Stimulated activated CD4-positive, alpha-beta T cell treated with anti-CD3 and anti-CD28 coated beads, Interleukin-1b, Interleukin-23, amount 100 ng/mL, for 48 hours (primary cell): ENCODE results near the gene PUS7.
"Not testable (repeated sequence)": the region's sequence is repeated elsewhere in the genome, so short reads cannot be mapped to it uniquely, and the experiment has no call there.

ENCODE experiments used
- DNase-seq: peaks from one replicate; pipeline ENCODE4 v3.0.0-alpha.2; 2020

PUS7 gene

DNA sequence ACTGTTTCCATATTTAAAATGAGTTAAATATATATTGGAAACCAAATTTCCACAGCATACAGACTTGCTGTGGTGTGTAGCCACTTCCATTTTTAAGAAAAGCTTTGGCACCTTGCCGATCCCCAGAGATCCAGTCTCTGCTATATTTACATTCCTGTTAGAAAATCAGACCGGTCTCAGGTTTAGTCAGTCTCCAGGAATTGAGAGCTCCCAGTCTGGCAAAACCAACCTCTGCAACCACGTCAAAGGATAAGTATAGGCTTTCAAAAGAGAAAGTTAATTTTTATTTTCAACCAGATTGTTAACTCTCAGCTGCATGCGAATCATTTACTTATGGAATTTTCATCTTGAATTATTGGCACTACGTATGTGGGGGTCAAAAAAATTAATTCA is 28.2 kb downstream of the PUS7 start:
- no peak for DNase-seq

DNA sequence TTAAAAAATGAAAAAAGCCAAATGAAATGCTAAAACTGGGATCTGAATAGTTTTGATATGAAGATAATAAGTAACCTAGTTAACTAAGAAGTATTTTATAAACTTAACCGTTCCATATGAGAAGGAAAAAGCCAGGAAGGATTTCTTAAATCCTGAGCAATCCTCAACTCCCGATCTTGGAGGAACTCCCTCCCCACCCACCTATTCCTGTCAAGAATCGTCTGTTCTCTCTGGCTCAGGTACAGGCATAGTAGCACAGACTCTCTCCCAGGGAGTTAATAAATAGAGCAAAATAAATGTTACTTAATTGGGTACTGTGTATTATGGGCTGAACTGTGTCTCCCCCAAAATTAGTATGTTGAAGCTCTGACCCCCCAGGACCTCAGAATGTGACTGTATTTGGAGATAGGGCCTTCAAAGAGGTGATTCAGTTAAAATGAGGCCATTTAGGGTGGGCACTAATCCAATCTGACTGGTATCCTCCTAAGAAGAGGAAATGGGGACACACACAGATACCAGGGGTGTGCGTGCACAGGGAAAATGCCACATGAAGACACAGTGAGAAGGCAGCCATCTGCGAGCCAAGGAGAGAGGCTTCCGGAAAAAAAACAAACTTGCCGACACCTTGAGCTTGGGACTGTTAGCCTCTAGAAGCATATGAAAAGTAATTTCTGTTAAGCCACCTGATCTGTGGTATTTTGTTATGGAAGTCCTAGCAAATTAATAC is 28.7 kb downstream of the PUS7 start:
- no peak for DNase-seq

DNA sequence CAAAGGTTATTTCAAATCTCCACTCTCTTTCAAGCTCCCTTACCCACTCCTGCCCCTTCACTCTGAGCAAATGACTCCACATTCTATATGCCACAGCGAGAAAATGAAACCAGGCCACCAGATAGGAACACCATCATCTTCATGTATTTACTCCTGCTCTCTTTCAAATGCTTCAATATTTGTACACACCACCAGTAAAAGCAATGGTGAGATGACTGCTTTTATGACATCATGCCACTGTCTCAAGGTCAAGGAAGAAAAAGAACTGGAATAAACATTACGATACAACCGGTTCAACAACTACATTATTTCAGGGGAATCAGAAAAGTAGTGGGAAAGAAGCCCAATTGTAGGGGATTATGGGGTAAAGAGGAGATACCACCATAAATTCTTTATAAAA is 32.7 kb downstream of the PUS7 start:
- DNase-seq = no peak

- no peak for DNase-seq
Measured at GRCh38 chr7:105487579-105488571, 34.2 kb downstream of the PUS7 start.

DNA sequence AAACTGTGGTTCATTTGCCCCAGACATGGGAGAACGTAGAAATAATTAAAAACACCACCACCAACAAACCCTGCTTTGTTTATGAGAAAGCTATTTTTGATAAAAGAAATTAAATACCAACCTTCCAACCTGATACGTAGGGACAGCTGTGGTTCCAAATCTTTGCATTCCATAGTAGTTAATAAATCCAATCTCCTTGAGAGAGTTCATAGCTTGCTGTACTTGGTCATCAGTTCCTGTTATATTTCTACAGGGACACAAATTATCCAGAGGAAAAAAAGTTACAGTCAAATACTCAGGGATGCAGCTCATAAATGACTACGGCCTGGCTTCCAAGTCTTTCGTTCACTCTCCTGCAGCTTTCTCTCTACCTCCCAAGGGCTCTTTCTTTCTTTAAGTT is 41.1 kb downstream of the PUS7 start:
- DNase-seq = no peak

- no peak for DNase-seq
Measured at GRCh38 chr7:105478606-105479005, 43.5 kb downstream of the PUS7 start.

DNA sequence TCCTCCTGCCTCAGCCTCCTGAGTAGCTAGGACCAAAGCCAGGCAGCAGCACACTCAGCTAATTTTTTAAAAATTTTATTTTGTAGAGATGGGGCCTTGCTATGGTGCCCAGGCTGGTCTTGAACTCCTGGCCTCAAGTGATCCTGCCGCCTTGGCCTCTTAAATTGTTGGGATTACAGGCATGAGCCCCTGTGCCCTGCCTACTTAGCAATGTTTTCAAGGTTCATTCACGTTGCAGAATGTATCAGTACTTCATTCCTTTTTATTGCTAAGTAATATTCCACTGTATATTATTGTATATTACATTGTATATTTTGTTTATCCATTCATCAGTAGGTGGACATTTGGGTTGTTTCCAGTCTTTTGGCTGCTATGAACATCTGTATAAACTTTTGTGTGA is 44.2 kb downstream of the PUS7 start:
- no peak for DNase-seq

DNA sequence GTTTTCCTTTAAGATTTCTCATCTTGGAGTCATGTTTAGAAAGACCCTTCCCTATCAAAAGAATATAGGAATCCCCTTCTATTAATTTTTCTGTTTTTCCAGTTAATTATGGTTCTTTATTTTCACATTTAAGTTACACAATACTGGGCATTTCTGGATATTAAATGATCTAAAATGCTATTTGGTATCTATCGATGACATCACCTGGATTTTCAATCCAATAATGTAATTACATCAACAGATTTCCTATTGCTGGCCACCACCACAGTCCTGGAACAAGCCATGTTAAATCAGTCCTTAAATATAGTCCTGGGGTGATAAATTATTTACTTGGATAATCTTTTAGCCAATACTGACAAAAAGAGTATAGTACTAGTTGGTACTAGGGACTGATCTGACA is 48.0 kb downstream of the PUS7 start:
- no peak for DNase-seq

GRCh38 chr7:105473163-105473562 is 48.9 kb downstream of the PUS7 start:
- DNase-seq = no peak

DNA sequence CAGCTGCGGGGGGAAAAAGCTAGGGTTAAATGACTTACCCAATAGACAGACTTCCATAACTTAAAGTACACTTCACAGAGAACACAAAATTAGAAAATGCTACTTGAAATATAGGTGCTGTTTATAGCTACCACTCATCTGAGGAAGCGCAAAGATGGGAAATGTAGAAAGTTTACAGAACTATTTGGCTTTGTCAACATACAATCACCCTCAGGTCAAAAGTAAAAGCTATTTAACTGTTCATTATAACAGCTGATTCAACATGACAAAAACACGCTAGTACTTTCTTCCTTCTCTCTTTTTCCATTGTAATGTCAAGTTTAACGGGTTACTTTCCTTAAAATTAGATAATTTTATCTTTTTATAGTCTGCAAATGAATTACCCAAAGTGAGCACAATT is 51.2 kb downstream of the PUS7 start:
- DNase-seq = no peak

- DNase-seq = no peak
Measured at GRCh38 chr7:105470090-105470489, 52.0 kb downstream of the PUS7 start.

DNA sequence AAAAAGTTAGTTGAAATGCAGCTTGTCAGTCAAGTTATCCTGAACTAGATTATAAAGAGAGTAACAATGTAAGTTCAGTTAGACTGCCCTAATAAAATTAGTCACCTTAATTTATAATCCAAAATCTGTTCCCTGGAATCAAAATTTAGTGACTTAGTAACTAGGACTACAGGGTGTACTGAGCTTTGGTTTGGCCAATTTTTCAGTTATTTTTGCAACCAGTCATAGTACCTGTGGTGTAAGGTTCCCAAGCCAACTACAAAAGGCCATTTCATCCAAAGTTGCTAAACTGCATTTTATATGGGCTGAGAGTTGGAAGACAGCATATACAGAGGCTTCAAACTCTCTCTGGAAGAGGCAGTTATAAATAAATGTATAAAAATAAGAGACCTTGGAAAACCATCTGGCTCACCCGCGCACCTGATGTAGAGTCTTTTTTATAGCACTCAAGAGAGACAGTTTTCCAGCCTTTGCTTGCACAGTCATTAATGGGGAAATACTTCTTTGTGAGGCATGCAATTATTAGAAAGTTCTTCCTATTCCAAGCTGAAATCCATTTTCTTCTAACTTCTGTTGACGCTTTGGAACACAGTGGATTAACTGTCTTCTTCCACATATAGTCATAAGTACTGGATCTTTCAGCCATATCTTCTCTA is 59.2 kb downstream of the PUS7 start:
- no peak for DNase-seq

DNA sequence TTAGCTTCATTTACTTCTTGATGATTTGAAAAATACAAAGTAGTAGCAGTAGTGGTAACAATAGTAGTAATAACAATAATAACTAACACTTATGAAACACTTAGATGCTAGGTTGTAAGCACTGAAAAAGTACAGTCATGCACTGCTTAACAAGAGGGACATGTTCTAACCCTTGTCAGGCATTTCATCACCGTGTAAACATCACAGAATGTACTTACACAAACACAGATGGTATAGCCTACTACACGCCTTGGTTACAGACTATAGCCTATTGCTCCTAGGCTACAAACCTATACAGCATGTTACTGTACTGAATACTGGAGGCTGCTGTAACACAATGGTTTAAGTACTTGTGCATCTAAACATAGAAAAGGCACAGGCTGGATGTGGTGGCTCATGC is 60.6 kb downstream of the PUS7 start:
- DNase-seq = no peak

GRCh38 chr7:105457619-105458225 is 64.3 kb downstream of the PUS7 start:
- no peak for DNase-seq

- no peak for DNase-seq
Measured at GRCh38 chr7:105454921-105455320, 67.2 kb downstream of the PUS7 start.

- no peak for DNase-seq
Measured at GRCh38 chr7:105454095-105454747, 67.8 kb downstream of the PUS7 start.

GRCh38 chr7:105452085-105452484 is 70.0 kb downstream of the PUS7 start:
- no peak for DNase-seq

- not testable (repeated sequence) for DNase-seq
Measured at GRCh38 chr7:105450870-105451269, 71.2 kb downstream of the PUS7 start.

DNA sequence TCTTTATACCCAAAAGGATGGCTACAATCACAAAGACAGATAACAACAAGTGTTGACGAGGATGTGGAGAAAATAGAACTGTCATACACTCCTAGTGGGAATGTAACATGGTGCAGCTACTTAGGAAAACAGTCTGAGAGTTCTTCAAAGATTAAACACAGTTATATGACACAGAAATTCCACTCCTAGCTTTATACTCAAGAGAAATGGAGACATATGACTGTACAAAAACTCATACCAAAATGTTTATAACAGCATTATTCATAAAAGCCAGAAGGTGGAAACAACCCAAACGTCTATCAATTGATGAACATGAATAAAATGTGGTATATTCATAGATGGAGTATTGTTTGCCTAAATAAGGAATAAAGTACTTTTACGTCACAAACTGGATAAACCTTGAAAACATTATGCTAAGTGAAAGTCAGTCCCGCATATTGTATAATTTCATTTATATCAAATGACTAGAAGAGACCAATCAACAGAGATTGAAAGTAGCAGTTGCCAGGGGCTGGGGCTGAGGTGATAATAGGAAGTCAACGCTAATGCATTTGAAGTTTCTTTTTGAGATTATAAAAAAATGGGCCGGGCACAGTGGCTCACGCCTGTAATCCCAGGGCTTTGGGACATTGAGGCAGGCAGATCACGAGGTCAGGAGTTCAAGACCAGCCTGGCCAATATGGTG is 71.8 kb downstream of the PUS7 start:
- DNase-seq = peak; percentile 5

- no peak for DNase-seq
Measured at GRCh38 chr7:105448181-105448580, 73.9 kb downstream of the PUS7 start.

DNA sequence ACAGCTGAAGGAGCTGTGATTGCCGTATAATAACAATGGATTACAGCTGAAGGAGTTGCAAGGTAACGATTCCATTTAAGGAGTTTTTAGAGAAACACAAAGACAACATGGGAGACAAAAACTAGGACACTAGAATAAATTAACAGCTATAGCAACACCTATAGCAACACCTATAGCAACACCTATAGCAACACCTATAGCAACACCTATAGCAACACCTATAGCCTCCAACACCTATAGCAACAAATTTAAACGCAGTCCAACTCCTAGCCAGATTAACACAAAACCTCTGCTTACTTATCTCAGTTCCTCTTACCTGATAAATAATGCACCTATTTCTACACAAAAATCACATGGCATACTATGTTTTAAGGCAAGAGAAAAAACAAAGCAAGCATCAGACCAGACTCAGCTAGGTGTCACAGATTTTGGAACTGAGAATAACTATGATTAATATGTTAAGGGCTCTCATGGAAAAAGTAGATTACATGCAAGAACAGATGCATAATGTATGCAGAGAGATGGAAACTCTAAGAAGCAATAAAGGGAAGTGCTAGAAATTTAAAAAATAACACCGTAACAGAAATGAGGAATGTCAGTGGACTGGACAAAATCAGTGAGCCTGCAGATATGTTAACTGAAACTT is 77.6 kb downstream of the PUS7 start:
- DNase-seq = no peak
